HG02610 (cell line): ENCODE results near the gene DGCR8.

Experiments used
- ATAC-seq: cut with Tn5 transposase; IDR thresholded peaks from one replicate; pipeline ENCODE4 v1.9.1; 2021; ENCODE audit warnings: mild to moderate bottlenecking, moderate library complexity; ENCODE audit not compliant: unreplicated experiment

DGCR8 gene

DNA sequence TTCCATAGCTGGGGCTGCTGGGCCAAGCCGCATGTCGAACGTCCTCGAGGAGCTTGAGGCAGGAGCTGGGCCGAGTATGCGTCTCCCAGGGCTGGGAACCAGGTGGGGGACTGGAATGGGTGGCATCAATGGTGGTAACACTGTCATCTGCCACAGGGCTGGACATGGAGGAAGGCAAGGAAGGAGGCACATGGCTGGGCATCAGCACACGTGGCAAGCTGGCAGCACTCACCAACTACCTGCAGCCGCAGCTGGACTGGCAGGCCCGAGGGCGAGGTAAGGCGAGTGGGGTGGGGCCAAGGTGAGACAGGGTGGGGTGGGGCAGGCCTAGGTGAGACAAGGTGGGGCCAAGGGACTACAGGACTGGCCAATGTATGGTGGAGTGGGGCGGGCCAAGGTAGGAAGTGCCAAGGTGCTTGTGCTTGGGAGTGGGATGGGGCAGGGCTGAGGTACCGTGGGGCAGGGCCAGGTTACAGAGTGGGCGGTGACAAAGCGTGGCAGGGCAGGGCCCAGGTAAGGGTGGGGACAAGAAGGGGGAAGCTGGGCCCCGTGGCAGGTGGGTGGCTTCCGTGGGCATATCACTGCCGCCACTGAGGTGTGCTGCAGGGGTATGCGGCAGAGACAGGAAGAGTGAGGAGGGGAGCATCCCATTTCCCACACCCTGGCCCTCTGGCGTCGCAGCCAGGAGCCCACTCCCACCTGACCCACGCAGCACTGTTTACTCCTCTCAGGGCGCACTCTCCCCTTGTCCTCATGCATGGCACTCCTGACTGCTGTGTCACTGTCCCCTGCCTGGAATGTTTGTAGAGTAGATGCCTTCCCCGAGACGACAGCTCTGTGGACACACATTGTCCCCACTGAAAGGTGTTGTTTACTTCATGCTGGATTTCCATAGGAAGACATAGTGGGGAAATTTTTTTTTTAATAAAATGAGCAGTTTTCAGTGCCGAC, 27.5 kb upstream of the DGCR8 start:
- ATAC-seq, result no peak

DNA sequence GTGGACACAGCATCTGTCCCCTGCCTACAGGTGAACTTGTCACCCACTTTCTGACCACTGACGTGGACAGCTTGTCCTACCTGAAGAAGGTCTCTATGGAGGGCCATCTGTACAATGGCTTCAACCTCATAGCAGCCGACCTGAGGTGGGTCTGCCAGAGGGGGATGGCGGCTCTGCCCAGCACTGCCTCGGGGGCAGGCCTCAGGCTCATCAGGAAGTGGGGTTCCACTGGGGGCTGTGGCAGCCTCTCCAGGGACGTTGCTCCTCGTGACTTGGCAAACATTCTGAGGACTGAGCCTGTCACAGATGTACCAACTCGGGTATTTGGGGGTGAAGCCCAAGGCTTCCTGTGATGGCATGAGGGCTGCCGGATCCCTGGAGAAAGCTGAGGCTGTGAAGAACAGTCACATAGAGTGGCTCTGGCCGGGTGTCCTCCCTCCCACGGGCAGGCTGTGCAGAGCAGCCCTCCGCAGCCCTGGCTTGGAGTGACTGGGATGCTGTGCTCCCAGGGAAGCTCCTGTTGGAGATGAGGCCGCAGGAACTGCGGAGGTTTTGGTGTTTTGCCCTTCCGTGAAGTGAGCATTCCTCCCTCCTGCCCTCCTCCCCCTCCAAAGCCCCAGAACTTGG, 26.5 kb upstream of the DGCR8 start:
- ATAC-seq, result no peak

DNA sequence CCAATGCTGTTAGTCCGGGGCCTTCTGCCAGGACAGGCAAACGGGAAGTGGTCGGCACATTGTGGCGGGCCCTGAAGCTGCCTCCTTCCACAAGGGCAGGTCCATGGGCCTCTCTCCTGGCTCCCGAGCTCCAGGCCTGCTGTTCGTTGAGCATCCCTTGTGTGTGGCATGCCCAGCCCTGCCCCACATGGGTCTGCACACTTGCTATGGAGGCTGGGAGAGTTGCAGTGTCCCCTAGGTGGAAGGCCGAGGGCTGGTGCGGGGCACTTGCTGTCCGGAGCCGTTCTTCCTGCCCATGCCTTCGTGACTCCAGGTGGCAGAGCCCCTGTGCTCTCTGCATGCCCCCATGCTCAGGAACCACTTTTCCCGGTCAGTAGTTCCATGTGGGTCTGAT, 26.0 kb upstream of the DGCR8 start:
- ATAC-seq, result no peak

DNA sequence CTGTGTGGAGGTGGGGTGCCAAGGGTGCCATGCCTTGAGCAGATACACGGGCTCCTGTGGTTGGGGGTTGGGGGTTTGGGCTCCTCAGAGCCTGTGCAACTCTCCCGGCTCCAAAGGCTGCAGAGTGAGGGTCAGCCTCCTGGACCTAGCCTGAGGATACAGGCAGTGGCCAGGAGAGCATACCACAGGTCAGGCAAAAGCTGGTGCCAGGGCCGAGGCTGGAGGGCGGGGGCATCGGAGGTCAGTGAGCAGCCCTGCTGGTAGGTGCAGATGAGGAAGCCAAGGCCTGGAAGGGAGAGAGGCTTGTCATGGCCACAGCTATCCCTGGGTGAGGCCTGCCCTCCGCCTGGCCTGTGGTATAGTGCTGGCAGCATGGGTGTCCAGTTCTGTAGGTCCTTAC, 25.6 kb upstream of the DGCR8 start:
- no peak for ATAC-seq

DNA sequence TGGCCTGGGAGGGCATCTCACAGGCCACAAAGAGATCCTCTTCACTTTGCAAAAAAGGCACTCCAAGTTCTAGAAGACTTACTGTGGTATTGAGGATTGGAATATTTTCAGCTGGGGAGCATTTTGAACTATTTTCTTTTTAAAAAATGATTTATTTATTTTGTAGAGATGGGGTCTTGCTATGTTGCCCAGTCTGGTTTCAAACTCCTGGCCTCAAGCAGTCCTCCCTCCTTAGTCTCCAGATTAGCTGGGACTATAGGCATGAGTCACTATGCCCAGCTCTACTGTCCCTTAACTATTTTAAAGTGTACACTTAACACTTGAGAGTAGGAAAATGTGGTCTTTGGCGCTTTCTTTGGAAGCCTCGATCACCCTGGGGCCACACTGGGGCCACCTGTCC, 24.9 kb upstream of the DGCR8 start:
- ATAC-seq, result no peak

DNA sequence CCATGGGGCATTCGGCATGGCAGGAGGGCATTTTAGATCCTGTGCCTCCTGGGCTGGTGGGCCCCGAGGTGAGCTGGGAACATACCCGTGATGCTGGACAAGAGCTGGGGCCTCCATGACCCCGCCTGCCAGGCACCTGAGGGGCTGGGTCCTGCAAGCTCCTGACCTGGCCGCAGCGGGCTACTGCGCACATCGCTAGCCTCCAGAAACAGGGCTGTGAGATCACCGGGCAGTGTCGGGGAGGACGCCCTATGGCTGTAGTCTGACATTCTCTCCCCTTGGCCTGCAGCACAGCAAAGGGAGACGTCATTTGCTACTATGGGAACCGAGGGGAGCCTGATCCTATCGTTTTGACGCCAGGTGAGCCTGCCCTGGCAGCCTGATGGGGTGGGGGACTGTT, 24.4 kb upstream of the DGCR8 start:
- no peak for ATAC-seq

DNA sequence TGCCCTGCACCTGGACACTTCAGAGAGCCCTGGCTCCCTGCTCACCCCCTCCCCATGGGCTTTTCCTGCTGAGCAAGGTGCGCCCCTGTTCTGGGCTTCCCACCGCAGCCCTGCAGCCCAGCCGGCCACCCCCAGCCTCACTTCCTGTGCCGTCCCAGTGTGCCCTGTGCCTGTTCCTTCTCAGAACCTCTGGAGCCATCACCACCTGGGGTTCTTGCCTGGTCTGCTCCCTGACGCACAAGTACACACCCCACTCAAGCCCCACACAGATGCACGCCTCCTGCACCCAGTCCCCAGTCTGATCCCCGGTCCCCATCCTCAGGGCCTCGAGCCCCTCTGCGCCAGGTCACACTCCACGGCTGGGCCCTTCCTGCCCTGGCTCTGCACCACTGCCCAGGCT, 23.9 kb upstream of the DGCR8 start:
- ATAC-seq, result no peak

DNA sequence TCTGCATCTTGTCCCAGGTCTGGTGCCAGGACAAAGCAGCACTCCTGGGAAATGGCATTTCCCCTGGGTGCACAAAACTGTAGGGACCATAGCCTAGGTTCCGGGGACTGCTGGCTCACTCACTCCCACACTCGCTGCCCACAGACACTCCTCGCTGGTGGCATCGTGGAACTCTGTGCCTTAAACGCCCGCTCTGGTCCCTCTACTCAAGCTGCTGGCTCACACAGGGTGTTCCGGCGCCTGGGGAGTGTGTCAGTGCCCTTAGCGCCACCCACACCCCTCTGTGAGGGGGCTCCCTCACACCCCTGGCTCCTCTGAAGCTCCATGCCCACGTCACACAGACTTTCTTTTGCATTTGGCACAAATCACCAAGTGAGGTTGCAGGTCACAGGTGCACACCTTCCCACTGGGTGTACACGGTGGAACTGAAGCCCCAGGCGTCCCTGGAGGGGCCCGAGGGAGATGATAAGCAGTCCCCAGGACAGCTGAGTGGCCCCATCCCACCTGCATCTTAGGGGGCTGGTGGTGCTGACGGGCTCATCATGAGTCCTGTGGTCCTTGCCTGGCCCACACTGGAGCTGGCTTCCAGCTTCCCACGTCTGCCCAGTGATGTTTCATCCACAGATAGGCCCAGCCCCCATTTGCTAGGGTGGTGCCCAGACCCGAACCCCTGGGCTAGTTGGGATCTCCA, 23.2 kb upstream of the DGCR8 start:
- no peak for ATAC-seq

DNA sequence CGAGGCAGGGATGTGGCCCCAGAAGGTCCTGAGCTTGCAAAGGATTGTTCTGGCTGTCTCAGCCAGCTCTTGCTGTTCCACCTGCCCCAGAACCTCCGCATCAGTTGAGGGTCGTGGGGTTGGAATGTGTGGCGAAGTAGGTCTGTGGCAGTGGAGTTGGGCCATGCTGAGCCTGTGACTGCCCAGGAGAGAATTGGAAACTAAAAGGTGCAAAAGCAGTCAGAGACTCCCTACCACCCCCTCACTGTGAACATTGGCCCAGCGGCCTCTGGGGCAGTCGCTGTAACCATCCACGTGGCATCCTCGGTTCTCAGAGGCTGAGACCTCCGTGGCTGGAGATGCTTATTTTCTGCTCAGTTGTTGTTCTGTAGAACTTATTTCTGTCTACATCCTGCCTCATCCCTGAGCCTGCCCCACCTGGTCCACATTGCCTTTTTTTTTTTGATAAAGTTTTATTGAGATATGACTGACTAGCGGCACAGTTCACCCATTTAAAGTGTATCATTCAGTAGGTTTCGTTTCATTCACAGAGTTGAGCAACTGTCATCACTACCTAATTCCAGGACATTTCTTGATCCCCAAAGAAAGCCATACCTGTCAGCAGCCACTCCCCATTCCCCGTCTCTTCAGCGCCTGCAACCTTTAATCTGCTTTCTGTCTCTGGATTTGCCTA, 22.3 kb upstream of the DGCR8 start:
- no peak for ATAC-seq

DNA sequence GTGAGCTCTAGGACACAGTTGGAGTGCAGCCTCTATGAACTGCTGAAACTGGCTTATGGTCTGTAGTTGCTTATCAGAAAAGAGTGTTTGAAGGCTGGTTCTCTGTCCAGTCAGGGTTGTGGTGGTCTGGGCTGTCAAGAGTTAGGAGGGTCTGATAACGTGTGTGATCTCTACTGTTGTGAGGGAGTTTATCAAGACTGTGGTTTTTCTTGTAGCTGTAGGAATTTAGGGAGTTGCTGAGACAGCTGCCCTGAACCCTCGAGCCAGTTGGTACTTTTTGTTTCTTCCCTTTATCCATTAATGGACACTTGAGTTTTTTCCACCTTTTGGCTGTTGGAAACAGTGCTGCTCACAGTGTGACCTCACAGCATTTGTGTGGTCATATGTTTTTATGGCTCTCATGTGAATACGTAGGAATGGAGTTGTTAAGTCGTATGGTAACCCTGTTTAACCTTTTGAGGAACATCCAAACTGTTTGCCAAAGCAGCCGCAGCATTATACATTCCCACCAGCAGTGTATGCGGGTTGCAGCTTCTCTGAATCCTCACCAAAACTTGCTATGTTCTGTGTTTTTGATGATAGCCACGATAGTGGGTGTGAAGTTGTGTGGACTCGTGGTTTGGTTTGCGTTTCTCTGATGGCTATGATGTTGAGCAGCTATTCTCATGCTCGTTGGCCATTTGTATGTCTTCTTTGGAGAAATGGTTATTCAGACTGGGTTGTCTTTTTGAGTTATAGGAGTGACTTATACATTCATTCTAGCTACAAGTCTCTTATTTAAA, 20.9 kb upstream of the DGCR8 start:
- ATAC-seq, result no peak

DNA sequence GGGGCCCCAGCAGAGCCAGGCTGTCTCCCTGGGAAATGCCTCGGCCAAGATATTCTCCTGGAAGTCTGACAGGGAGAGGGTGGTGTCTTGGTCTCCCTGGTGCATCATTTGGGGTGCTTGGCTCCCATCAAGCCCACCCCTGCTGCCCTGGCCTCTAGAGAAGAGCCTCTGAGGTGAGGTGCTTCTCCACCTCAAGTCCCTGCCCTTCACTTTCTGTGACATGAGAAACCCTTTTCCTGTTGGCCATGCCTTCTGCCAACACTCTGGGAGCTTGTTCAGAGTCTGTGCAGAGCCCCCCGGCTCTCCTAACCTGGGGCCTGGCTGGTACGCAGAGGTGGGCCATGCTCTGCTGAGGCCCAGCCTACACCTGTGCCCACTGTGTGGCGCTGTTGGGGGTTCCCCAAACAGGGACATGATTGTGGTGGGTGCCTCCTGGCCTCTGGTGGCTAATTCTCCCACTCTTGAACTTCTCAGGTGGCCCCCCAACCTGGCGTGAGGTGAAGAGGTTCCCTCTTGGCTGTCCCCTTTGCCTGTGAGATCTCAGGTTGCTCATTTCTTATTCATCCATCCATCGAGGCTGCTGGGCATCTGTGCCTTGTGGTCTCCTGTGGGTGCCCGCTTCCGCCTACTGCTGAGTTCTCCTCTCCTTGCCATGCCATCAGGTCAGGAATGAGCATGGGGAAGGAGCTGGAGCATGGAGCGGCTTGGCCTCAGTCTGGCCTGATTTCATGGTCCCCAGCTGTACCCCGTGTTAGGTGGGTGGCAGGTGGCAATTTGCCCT, 19.2 kb upstream of the DGCR8 start:
- no peak for ATAC-seq

DNA sequence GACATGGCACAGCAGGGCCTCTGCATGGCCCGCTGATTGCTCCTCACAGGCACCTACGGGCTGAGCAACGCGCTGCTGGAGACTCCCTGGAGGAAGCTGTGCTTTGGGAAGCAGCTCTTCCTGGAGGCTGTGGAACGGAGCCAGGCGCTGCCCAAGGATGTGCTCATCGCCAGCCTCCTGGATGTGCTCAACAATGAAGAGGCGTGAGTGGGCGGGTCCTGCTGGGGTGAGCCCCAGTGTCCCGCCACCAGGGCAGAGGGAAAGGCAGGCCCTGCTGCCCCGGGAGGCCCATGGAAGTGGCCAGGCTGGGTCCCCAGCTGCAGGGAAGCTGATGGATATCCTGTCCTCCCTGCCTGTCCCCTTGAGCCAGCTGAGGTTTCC, 18.6 kb upstream of the DGCR8 start:
- ATAC-seq, result no peak

DNA sequence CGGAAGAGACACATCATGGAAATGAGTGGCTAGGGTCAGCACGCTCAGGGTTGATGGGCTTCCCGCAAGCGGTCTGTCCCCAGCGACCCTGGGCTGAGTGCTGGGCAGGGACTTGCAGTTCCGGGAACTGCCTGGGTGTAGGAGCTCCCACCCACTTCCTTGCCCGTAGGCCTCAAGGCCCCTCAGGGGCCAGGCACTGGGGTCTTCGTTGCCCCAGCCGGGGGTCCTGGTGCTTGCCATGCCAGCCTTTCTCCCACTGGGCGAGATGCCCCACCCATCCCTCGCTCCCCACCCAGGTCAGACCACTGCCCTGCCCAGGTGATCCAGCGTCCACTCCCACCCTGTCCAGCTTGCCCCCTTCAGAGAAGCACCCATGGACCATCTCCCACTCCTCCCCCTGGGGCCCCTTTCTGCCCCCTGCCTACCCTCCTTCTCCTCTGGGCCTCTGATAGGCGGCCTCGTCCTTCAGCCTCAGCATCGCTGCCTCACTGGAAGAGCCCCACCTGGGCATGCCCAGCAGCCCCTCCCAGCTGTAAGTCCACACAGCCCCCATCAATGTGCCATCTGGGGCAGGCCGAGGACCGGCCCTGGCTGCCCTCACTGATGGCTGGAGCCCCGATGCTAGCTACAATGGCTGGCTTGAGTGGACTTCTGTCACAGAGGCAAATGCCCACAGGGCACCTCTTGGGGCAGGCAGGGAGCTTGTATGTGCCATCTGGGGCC, 17.8 kb upstream of the DGCR8 start:
- ATAC-seq, result no peak

DNA sequence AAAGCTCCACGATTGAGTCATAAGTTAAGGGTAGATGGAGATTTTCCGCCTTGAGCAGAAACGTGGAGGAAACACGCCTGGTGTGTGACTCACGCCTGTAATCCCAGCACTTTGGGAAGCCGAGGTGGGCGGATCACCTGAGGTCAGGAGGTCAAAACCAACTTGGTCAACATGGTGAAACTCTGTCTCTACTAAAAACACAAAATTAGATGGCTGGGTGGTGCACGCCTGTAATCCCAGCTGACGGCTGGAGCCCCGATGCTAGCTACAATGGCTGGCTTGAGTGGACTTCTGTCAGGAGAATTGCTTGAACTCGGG, 17.3 kb upstream of the DGCR8 start:
- ATAC-seq, result no peak

DNA sequence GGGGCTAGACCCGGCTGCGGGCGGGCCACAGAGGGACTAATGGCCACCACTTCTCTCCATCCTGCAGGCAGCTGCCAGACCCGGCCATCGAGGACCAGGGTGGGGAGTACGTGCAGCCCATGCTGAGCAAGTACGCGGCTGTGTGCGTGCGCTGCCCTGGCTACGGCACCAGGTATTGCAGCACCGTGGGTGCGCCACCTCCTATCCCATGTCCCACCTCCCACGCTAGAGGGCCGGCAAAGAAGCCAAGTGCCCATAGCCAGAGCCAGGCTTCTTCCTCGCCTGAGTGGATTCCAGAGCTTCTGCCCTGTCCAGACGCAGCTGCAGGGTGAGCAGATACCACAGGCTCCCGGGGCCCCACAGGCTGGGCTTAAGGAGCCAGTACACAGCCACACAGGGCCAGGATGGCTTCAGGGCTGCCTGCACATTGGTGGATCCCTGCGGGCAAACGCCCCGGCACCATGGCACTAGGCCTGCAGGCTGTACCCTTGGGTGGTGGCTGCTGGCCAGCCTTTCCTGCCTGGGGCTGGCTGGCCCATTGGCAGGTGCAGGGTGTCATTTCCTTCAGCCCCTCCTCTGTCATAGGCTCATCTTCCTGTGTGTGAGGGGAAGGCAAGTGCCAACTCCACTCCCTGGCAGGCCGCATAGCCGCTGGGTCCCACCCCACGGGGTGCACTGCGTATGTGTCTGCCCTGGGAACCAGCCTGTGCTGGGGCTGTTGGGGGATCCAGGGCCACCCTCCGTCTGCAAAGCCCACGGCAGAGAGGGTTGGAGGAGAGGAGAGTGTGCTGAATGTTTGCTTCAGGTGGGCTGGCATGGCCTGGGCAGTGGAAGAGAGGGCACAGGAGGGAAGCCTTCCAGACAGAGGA, 16.5 kb upstream of the DGCR8 start:
- ATAC-seq, result no peak

DNA sequence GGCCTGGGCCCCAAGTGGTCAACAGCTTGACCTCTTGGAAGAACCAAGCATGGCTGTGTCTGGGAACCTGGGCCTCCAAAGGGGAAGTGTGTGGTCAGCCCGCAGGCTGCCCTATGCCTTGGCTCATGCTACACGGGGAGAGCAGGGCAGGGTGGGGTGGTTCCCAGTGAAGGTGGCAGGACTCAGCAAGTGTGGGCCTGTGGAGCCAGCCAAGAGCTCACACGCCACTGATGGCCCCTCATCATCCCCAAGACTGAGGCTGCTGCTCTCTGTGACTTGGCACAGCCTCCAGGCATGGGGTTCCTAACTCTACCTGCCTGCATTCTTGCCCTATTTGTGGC, 15.9 kb upstream of the DGCR8 start:
- ATAC-seq, result no peak

DNA sequence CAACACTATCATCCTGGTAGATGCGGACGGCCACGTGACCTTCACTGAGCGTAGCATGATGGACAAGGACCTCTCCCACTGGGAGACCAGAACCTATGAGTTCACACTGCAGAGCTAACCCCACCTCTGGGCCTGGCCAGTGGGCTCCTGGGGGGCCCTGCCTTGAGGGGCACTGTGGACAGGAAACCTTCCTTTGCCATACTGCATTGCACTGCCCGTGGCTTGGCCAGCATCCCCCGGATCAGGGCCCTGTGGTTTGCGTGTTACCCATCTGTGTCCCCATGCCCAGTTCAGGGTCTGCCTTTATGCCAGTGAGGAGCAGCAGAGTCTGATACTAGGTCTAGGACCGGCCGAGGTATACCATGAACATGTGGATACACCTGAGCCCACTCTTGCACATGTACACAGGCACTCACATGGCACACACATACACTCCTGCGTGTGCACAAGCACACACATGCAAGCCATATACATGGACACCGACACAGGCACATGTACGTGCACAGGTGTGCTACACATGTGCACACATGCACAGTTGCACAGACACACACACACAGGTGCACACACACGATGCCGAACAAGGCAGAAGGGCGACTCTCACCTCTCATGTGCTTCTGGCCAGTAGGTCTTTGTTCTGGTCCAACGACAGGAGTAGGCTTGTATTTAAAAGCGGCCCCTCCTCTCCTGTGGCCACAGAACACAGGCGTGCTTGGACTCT, 15.3 kb upstream of the DGCR8 start:
- ATAC-seq, result no peak
